ENCODE results near the gene NEU4. TPM values are rescaled to one million over a fixed set of nuclear protein-coding genes. Genes with fewer than 3 reads are reported as not detected.

The NEU4 gene
- total RNA-seq, 1 experiment from 2014 or later, result not detected

GRCh38 chr2:241773511-241774418, 35.2 kb upstream of the NEU4 start:
- BruUV-seq (replicated peaks), result no TSS peak
- TF ChIP-seq CTCF (IDR thresholded peaks at IDR 0.05; ENCODE audit: unreplicated experiment), result no peak
- no peak overlapping the region for H3K4me3 Mint-ChIP-seq (ENCODE audit: unreplicated experiment)
- H3K4me1 Mint-ChIP-seq (ENCODE audit: insufficient read depth, unreplicated experiment), result no peaks in the 10 kb centered on the region
- ChIA-PET CTCF (interaction anchor here (0.8 to 0.9 kb wide), 2 partner anchors 105 kb away, joined by 4 to 6 read pairs; no protein-coding TSS in a partner anchor), POLR2A (interaction anchor here (0.6 kb wide), 1 partner anchor 215 kb away, joined by 4 read pairs; the partner anchor contains the start of gene BOK)
- no peaks in the 10 kb centered on the region for H3K36me3 Mint-ChIP-seq (ENCODE audit: insufficient read depth, unreplicated experiment)
- no peaks in the 10 kb centered on the region for H3K27me3 Mint-ChIP-seq (ENCODE audit: insufficient read depth, unreplicated experiment)
- no peaks in the 10 kb centered on the region for H3K9me3 Mint-ChIP-seq (ENCODE audit: unreplicated experiment)
- H3K27ac Mint-ChIP-seq (ENCODE audit: low read depth, unreplicated experiment), result no peak overlapping the region
- no peak for DNase-seq (ENCODE audit: unreplicated experiment)
- intact Hi-C loops (cut with micrococcal nuclease), result no loop called here

- POLR2A ChIA-PET, result interaction anchor here (0.6 kb wide), 1 partner anchor 216 kb away, joined by 4 read pairs; the partner anchor contains the start of gene BOK
- CTCF ChIA-PET, result interaction anchor here (0.9 kb wide), 1 partner anchor 104 kb away, joined by 6 read pairs; no protein-coding TSS in a partner anchor
- H3K4me1 Mint-ChIP-seq (ENCODE audit: insufficient read depth, unreplicated experiment), result no peaks in the 10 kb centered on the region
- H3K27ac Mint-ChIP-seq (ENCODE audit: low read depth, unreplicated experiment), result no peak overlapping the region
- no peak for TF ChIP-seq CTCF (IDR thresholded peaks at IDR 0.05; ENCODE audit: unreplicated experiment)
- no TSS peak for BruUV-seq (replicated peaks)
- DNase-seq (ENCODE audit: unreplicated experiment), result peak; percentile 77
- no peaks in the 10 kb centered on the region for H3K36me3 Mint-ChIP-seq (ENCODE audit: insufficient read depth, unreplicated experiment)
- no peaks in the 10 kb centered on the region for H3K9me3 Mint-ChIP-seq (ENCODE audit: unreplicated experiment)
- no peaks in the 10 kb centered on the region for H3K27me3 Mint-ChIP-seq (ENCODE audit: insufficient read depth, unreplicated experiment)
- H3K4me3 Mint-ChIP-seq (ENCODE audit: unreplicated experiment), result no peak overlapping the region
- intact Hi-C loops (cut with micrococcal nuclease), result no loop called here
Measured at GRCh38 chr2:241774419-241775222, 34.4 kb upstream of the NEU4 start.

- ChIA-PET POLR2A (no interaction called here), CTCF (no interaction called here)
- no peak for DNase-seq (ENCODE audit: unreplicated experiment)
- no peak for TF ChIP-seq CTCF (IDR thresholded peaks at IDR 0.05; ENCODE audit: unreplicated experiment)
- intact Hi-C loops (cut with micrococcal nuclease), result no loop called here
- Mint-ChIP-seq H3K27ac (ENCODE audit: low read depth, unreplicated experiment) (no peak overlapping the region), H3K27me3 (ENCODE audit: insufficient read depth, unreplicated experiment) (no peaks in the 10 kb centered on the region), H3K4me3 (ENCODE audit: unreplicated experiment) (no peak overlapping the region), H3K36me3 (ENCODE audit: insufficient read depth, unreplicated experiment) (no peaks in the 10 kb centered on the region), H3K9me3 (ENCODE audit: unreplicated experiment) (no peaks in the 10 kb centered on the region), H3K4me1 (ENCODE audit: insufficient read depth, unreplicated experiment) (no peaks in the 10 kb centered on the region)
- BruUV-seq (replicated peaks), result no TSS peak
Measured at GRCh38 chr2:241775223-241776177, 33.5 kb upstream of the NEU4 start.
